Epithelial cell of esophagus (primary cell): ENCODE measurements around the gene ZMIZ1.

ENCODE experiments used
- DNase-seq: peaks from one replicate; pipeline ENCODE4 v3.0.0; 2010; ENCODE audit warnings: low read depth
- H3K4me3 ChIP-seq: 2 replicates; pipeline ENCODE4 v1.5.1; 2011; ENCODE audit warnings: mild to moderate bottlenecking, low read length, control low read depth
- CTCF ChIP-seq: IDR thresholded peaks from 2 replicates; pipeline ENCODE4 v1.5.1; 2011; ENCODE audit warnings: low read depth, mild to moderate bottlenecking, low read length, control low read depth, inconsistent platforms; ENCODE audit not compliant: insufficient read depth; ENCODE audit errors: missing control alignments

Gene ZMIZ1

GRCh38 chr10:79044846-79045245 lies 23.9 kb upstream of the ZMIZ1 start:
- no peak for TF ChIP-seq CTCF
- no peak for DNase-seq

GRCh38 chr10:79045566-79046175 lies 23.1 kb upstream of the ZMIZ1 start:
- no peak for TF ChIP-seq CTCF
- no peak overlapping the region for H3K4me3 ChIP-seq
- DNase-seq: no peak

More at GRCh38 chr10:79044846-79045245, 23.9 kb upstream of the ZMIZ1 start:
- H3K4me3 ChIP-seq: no peak overlapping the region

GRCh38 chr10:79046326-79046725 lies 22.4 kb upstream of the ZMIZ1 start:
- no peak overlapping the region for H3K4me3 ChIP-seq
- DNase-seq: no peak
- TF ChIP-seq CTCF: no peak

- no peak for TF ChIP-seq CTCF
- H3K4me3 ChIP-seq: no peak overlapping the region
- DNase-seq: no peak
Observed at GRCh38 chr10:79046741-79047583, 21.8 kb upstream of the ZMIZ1 start.

- no peak for TF ChIP-seq CTCF
- no peak overlapping the region for H3K4me3 ChIP-seq
- DNase-seq: no peak
Observed at GRCh38 chr10:79047584-79047874, 21.2 kb upstream of the ZMIZ1 start.

- no peak for DNase-seq
- H3K4me3 ChIP-seq: no peak overlapping the region
- no peak for TF ChIP-seq CTCF
Observed at GRCh38 chr10:79047875-79048638, 20.7 kb upstream of the ZMIZ1 start.
